ENCODE measurements around the gene SLC44A3.
"Not testable (repeated sequence)": the region's sequence is repeated elsewhere in the genome, so short reads cannot be mapped to it uniquely, and the experiment has no call there.

Gene SLC44A3

DNA sequence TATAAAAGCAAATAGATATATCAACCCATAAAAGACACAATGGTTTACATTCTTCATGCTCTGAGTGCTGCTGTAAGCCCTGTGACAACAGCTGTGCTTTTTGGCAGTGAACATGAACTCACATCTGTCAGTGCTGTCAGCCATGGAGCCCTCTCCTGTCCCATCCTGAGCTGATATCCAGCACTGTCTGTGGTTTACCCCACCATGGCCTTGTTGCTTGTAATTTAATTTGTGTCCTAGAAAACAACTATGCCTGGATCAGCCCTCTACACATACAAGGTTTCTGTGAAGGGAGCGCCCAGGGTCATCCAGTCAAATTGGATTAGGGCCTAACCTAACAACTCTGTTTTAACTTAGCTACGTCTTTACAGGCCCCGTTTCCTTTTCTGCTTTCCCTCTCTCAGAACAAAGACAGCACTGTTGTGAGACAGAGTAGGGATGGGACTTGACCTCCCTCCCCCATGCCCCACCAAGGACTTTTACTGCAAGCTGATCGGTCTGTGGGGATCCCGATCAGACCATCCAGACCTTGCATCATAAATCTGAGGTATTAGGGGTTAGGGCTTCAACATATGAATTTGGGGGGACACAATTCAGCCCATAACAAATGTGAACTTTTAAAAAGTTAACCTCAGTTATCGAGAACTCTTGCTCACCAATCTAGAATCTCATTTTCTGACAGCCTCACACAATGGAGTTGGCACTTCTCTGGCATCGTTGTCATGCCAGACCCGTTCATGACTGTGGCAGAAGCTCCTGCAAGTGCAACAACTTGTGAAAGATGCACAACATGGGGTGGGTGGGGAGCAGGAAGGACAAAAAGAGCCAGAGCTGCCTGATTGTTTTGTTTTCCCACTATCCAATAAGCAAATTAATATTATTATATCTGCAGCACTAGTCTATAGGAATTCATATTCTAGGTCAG is 16.4 kb upstream of the SLC44A3 start:
- DNase-seq: no peak

DNA sequence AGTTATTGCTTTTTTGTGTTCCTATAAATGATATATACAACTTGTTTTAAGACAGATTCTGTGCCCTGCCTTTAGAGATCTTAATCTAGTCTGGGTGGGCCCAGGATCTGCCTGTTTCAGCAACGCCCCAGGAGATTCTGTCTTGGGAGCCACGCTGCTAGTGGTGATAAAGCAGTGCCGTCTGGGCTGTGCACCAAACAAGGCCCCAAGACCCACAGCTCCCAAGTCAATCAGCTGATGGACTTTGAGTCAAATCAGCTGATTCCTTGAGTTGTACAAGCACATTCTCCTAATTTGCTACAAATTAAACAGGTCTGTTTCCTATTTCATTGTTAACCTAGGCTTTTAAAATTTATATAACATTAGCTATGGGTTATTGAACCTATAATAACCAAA is 15.7 kb upstream of the SLC44A3 start:
- DNase-seq: no peak

DNA sequence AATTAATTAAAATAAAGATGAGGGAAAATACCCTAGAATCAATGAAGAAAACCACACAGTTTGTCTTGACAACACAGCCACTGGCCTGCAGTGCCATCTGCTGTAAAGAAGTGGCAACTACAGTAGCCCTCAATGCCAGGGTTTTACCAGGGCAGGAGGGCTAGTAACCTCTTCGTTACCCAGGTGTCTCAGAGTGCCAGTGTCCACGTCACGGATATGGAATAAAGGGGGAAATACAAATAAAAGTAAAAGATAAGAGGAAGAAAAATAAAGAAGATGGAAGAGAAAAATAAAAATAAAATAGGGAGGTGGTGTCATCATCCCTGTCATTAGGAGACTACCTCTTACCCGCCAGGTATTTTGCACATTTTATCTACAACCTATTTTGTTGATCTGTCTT is 14.2 kb upstream of the SLC44A3 start:
- no peak for DNase-seq

DNA sequence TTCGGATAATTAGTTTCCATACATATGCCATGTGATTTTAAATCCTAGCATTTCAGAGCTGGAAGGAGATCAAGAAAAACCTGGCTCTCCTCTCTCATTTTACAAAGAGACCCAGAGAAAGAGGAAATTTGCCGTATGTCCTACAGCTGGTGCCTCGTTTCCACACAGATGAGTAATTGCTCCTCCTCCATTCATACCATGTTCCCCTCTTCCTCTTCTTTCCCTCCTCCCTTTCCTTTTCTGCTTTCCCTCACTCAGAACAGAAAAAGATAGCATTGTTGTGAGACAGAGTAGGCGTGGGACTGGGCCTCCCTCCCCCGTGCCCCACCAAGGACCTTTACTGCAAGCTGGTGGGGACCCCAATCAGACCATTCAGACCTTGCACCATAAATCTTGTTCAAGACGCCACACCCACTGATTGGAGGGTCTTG is 13.7 kb upstream of the SLC44A3 start:
- DNase-seq: no peak

DNA sequence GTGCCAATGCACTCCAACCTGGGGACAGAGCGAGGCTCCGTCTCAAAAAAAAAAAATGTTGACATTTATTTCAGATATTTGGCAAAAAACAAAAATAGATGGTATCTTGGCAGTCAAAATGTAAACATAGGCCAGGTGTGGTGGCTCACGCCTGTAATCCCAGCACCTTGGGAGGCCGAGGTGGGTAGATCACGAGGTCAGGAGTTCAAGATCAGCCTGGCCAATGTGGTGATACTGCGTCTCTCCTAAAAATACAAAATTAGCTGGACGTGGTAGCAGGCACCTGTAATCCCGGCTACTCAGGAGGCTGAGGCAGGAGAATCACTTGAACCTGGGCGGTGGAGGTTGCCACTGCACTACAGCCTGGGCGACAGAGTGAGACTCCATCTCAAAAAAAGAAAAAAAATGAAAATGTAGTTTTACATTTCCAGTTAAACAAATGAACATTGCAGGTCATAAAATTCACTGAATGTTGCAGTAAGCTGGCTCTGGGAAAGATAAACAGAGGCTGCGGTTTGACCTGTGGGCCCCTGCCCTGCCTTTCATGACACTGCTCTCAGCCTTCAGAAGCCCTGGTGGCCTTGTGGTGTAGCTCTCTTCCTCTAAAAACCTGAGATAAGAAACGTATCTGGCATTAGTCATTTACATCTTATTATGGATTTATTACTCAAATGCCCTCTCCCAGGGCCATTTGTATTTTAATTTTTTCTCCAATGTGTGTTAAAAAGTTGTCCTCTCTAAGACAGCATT is 12.2 kb upstream of the SLC44A3 start:
- DNase-seq: no peak

DNA sequence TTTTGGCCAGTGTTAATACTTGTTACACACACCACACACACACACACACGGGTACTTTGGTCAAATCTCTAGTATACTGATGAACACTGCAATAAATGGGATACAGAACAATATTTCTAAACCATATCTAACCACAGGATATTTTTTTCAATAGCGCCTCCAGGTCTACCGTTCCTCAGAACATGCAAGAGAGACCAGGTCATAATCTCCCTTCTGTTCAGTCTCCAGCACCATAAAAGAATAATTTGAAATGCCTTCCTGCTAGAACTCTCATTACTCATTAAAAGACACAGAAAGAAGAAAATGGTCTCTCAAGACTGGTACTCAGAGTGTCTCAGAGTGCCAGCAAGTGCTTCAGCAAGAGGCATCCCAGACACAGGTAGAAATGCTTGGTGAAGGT is 11.5 kb upstream of the SLC44A3 start:
- DNase-seq: no peak

DNA sequence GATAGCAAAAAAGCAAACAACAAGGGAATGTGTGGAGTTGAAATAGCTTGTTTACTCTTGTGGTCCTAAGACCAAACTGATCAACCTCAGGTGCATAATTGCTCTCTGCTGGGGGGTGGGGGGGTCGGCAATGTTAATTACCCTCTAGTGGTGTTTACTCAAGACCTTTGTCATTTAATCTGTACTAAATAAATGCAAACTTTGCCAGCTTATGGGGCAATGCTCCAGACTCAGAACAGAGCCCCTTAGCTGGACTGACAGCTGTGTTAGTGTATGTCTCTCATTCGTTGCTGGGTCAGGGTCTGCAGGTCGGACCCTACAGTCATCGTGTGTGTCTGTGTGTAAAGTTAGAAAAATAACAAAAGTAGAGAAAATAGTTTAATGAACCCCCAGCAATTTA is 7.2 kb upstream of the SLC44A3 start:
- DNase-seq: no peak

DNA sequence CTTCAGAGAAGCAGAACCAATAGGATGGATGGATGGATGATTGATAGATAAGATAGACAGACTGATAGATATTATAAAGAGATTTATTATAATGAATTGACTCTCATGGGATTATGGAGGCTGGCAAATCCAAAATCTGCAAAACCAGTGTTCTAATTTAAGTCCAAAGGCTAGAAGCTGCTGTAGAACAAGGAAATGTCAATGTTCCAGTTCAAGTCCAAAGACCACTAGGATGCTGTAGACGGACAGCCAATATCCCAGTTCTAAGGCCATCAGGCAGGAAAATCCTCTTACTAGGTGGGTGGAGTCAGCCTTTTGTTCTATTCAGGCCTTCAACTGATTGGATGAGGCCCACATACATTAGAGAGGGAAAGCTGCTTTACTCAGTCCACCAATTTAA is 4.1 kb upstream of the SLC44A3 start:
- no peak for DNase-seq

DNA sequence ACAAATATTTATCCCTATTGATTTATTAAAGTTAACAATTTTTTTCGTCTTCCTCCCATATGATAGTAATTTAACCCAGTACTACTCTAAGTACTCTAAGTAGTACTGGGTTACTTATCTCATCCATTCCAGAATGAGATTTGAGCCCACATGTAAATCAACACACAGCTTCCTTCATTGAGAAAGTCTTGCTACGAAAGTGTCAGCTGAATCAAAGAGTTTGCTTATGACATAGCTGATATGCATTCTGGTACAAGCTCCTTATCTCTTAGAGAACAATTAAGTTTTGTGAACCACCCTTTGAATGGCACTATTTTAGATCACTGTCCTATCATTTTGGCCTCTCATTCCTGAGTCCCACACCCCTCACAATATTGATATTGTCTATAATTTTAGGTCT is 2.4 kb upstream of the SLC44A3 start:
- DNase-seq: no peak

DNA sequence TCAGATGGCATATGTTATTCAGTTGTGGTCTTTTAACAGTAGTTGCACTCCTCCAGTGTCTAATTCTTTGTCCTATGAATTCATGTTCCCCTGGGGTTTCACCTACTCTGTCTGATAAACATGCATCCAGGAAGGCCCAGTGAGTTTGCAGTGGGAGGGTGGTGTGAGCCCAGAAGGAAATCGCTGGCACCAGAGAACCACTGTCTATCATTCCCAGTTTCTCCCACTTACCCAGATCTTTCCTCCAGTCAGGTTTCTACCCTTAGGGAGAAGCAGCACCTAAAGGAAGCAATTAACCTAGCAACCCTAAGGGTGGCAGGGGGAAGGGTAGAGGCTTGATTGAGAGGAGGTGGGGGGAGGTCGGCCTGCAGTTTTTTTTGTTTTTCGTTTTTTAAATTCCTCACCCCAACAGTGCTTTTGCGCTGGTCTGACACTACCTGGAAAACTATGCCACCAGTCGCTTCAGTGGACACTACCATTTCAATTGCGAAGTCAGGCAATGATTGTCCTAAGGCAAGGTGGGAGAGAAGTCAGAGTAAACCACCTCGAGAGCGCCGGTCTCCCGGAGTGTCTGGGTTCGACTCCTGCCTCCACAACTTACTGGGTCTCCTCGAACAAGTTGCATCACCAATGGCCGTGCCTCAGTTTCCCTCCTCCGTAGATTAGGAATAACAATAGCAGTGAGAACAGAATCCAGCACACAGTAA is 766 bp upstream of the SLC44A3 start:
- DNase-seq: no peak

DNA sequence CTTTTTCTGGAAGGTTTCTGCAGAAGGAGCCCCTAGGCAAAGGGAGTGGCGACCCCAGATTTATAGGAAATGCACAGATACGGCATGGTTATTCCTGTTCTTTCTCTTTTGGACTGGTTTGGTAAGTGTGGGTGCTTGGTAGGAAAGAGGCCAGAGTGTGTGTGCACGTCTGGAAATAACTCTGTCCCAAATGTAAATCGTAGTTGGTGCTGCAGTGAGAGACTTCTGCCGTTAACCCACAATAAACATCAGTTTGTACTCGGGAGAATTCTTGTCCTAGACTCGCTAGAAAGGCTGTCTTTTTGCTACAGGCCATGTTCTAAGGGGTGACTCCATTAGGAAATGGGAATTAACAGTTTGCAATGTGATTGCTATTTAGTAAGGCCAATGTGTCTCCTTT is 779 bp downstream of the SLC44A3 start:
- no peak for DNase-seq

DNA sequence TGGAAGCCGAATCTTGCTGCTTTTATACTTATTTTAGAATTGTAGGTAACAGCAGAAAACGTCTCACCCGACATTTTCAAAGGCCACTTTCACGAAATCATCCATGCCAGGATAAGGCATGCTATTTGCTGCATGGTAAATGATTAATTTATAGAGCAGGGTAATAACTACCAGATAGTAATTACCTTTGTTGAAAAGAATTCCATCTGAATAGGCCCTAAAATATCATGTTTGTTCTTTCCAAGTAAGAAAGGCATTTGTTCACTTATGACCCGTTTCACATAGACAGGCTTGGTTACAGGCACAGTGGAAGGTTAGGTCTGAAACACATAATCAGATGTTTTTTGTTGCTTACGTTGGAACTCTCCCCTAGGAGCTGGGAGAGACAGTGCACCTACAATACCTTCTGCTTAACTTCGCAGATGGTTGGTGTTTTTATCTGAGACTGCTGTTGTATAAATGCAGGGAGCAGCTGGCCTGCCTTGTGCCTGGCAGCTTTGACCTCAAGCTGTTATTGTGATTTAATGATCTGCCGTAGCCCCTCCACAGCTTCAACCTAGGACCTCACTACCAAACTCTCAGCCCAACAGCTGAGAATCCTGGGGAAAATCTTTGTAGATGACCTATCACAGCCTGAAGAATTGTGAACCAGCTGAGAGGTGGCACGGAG is 1.6 kb downstream of the SLC44A3 start:
- no peak for DNase-seq

DNA sequence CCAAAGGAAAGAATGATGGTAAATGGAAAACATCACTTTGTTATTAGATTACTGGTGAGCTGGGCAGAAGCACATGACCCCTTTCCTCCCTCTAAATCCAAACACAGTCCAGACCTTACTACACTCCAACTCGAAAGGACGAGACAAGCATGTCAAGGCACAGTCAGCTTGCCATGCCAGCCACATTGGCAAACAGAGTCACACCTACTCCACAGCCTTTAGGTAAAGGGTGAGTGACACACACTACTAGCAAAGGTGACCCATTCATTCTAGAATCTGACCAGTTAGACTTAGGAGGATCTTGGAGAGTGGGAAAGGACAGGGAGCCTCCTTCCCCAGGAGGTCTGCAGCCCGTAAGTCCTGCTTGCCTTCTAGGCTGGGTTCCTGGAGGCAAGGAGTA is 3.0 kb downstream of the SLC44A3 start:
- DNase-seq: no peak

DNA sequence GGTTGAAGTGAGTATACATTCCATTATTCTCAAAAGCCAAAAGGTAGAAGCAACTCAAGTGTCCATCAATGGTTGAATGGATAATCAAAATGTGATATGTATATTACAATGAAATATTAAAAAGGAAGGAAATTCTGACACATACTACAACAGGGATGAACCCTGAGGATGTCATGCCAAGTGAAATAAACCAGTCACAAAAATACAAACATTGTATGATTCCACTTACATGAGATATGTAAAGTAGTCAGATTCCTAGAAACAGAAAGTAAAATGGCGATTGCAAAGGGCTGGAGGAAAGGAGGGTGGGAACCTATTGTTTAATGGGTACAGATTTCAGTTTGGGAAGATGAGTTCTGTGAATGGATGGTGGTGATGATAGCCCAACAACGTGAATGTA is 5.8 kb downstream of the SLC44A3 start:
- no peak for DNase-seq

DNA sequence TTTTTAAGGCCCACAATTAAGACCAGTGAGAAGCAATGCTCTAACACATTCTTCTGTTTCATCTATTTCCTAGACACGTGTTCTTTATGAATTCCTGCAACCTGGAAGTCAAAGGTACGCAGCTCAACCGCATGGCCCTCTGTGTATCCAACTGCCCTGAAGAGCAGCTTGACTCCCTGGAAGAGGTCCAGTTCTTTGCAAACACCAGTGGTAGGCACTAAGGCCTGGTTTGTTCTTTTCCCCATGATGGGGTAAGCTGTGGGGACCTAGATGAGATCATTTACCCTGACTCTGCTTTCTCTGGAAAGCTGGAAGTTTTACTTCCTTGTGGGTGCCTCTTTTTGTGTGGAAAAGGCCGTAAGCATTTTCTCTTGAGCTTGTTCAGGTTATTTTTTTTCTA is 7.3 kb downstream of the SLC44A3 start:
- no peak for DNase-seq

DNA sequence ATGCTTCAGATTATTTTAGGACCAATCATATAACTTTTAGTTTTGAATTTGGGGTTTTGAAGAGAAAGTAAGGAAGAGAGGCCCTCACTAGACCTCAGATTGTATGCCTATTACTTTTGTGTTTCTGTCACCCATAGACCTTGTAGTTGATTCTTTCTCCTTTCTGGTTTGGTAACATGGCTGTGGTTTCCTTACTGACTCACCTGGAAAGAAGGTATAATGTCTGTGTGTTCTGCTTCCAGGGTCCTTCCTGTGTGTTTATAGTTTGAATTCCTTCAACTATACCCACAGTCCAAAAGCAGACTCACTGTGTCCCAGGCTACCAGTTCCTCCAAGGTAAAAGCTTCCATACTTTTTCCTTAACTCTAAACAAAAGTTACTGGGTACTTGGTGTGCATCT is 8.1 kb downstream of the SLC44A3 start:
- DNase-seq: no peak

DNA sequence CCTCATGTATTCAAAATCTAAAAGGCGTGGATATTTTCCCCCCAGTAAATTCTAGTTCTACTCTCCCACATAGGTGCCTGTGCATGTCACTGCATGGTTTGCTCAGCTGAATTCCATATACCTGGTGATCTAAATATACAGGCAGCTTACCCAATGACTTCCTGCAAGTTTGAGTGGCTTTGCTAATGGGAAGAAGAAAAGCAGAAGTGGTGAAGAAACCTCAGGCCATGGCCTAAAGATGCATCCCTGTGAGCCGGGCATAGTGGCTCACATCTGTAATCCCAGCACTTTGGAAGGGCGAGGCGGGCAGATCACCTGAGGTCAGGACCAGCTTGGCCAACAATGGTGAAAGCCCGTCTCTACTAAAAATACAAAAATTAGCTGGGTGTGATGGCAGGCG is 11.5 kb downstream of the SLC44A3 start:
- DNase-seq: peak; percentile 54

DNA sequence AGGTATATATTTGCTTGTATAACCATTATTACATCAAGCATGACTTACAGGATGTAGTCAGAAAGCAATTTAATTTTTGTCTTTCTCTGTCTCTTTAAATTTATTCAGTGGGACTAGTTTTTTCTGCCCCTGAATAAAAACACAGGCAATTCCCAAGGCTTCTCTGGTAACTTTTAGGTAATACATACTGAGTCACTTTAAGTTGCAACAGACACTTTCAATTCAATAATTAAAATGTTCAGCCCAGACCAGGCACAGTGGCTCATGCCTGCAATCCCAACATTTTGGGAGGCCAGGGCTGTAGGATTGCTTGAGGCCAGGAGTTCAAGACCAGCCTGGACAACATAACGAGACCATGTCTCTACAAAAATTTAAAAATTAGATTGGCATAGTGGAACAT is 12.3 kb downstream of the SLC44A3 start:
- no peak for DNase-seq

DNA sequence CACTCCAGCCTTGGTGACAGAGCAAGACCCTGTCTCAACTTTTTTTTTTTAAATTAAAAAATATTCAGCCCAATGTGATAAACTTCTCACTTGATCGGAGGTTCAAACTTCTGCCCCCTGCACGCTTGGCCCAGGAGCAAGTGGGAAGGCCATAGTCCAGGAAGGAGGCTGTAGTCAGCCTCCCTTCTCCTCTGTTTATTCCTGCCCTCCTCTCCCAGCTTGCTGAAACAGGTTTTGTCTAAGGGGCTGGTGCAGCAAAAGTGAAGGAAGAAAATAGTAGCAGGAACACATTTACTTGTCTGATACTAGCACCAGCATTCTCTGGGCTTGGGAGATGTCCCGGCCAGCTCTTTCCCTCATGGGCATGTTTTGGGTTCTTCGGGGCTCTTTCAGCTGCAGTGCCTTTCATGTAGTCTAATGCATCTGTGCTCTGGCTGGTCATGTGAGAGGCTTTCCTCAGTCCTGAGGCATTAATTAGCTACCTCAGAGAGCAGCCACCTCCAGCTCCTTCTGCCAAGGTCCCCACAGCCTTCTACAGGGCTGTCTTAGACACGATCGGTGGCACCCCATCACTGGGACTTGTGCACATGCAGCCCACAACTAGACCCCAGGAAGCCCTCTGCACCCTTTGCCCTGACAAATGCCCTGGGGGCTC is 12.9 kb downstream of the SLC44A3 start:
- no peak for DNase-seq

DNA sequence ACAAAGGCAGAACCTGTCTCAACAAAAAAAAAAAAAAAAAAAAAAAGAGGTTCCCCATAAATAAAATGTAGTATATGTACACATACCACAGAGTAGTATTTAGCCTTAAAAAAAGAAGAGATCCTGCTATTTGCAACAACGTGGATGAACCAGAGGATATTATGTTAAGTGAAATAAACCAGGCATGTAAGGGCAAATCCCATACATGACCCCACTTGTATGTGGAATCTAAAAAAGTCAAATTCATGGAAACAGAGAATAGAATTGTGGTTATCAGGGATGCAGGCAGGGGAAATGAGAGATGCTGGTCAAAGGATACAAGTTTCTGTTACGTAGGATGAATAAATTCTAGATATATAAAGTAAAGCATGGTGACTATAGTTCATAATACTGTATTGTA is 16.7 kb downstream of the SLC44A3 start:
- DNase-seq: no peak

DNA sequence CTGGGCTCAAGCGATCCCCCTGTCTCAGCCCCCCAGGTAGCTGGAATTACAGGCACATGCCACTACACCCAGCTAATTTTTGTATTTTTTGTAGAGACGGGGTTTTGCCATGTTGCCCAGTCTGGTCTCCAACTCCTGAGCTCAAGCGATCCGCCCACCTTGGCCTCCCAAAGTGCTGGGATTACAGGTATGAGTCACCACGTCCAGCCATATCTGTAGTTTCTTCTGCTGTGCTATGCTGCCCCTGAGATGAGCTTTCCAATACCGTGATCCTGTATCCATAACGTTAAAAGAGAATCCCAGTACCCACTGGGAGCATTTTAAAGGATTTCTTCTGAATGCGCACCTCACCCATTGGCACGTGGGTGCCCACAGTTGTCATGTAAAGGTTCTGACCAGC is 20.2 kb downstream of the SLC44A3 start:
- DNase-seq: not testable (repeated sequence)

DNA sequence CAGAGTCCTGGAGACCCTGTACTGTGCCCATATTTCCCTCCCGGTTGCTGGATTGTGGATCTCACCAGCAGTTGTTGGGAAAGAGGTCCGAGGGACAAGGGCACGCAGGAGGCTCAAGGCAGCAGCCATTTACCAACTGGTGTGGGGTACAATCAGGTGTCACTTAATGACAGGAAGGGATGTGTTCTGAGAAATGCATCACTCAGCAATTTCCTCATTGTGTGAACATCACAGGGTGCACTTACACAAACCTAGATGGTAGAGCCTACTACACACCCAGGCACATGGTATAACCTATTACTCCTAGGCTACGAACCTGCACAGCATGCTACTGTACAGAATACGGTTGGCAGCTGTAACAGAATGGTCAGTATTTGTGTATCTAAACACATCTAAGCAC is 20.7 kb downstream of the SLC44A3 start:
- DNase-seq: no peak

DNA sequence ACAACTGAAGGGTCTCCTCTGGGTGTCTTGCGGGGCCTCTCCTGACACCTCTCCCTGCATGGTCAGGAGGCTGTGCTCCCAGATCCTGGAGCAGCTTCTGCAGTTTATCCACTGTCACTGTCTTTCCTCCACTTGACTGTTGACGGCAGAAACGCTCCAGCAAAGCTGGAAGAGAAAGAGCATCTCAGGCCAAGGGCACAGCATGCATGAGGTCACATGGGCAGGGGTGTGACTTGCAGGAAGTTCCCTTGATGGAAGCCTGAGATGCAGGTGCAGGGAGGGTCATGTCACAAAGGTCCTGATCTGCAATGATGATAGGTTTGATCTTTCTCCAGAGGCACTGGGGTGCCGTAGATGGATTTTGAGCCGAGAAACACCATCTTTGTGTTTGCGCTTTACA is 23.3 kb downstream of the SLC44A3 start:
- no peak for DNase-seq

All from GDM1 (cell line).